Progenitor cell of endocrine pancreas (in vitro differentiated cells): ENCODE data around the gene METTL22. TPM values are rescaled to one million over a fixed set of nuclear protein-coding genes. Genes with fewer than 3 reads are reported as not detected.
A peak's percentile ranks its signal among the peaks of the same experiment; 100 is the strongest.

Experiments used
- DNase-seq: peaks from one replicate; pipeline ENCODE4 v3.0.0; 2021; ENCODE audit warnings: low spot score; ENCODE audit not compliant: unreplicated experiment
- H3K27ac Mint-ChIP-seq: 2 replicates; pipeline ENCODE4 v1.8.0; 2021; ENCODE audit warnings: mild to moderate bottlenecking, moderate library complexity, mixed read lengths
- H3K27me3 Mint-ChIP-seq: 2 replicates; pipeline ENCODE4 v1.8.0; 2021; ENCODE audit warnings: mixed read lengths
- H3K36me3 Mint-ChIP-seq: 2 replicates; pipeline ENCODE4 v1.8.0; 2022; ENCODE audit warnings: mixed read lengths; ENCODE audit not compliant: insufficient read depth
- H3K4me1 Mint-ChIP-seq: 2 replicates; pipeline ENCODE4 v1.8.0; 2021; ENCODE audit warnings: low read depth, mixed read lengths
- H3K4me3 Mint-ChIP-seq: 2 replicates; pipeline ENCODE4 v1.8.0; 2021; ENCODE audit warnings: low read depth, mild to moderate bottlenecking, moderate library complexity, mixed read lengths
- H3K9me3 Mint-ChIP-seq: 2 replicates; pipeline ENCODE4 v1.8.0; 2021; ENCODE audit warnings: low read depth, mixed read lengths
- CTCF ChIP-seq: fragments of 200-600 bp; sonication (generic); IDR thresholded peaks from one replicate; pipeline ENCODE4 v1.5.0; 2021; ENCODE audit warnings: antibody characterized with exemption, mild to moderate bottlenecking; ENCODE audit not compliant: unreplicated experiment
- total RNA-seq: library from RNA; stranded (reverse); gene quantifications from 2 replicates; pipeline ENCODE4 v1.2.1, GENCODE V29; 2021

The METTL22 gene
- total RNA-seq, 1 donor from 2014 or later, result 56.5 TPM

- peak; percentile 76 for TF ChIP-seq CTCF
- DNase-seq, result peak; percentile 60
- Mint-ChIP-seq H3K27me3 (peaks cover 16% of the 10 kb centered on the region), H3K27ac (peak overlapping the region; percentile 59), H3K4me3 (no peak overlapping the region), H3K9me3 (no peaks in the 10 kb centered on the region), H3K36me3 (no peaks in the 10 kb centered on the region), H3K4me1 (no peaks in the 10 kb centered on the region)
Observed at GRCh38 chr16:8660841-8661301, 39.4 kb downstream of the METTL22 start.

GRCh38 chr16:8661703-8662102, 40.2 kb downstream of the METTL22 start:
- Mint-ChIP-seq H3K27ac (no peak overlapping the region), H3K4me3 (no peak overlapping the region), H3K9me3 (no peaks in the 10 kb centered on the region), H3K4me1 (no peaks in the 10 kb centered on the region), H3K27me3 (peaks cover 20% of the 10 kb centered on the region), H3K36me3 (no peaks in the 10 kb centered on the region)
- no peak for DNase-seq
- TF ChIP-seq CTCF, result no peak

GRCh38 chr16:8663192-8664089, 41.9 kb downstream of the METTL22 start:
- Mint-ChIP-seq H3K4me3 (no peak overlapping the region), H3K36me3 (no peaks in the 10 kb centered on the region), H3K27ac (no peak overlapping the region), H3K4me1 (no peaks in the 10 kb centered on the region), H3K9me3 (no peaks in the 10 kb centered on the region), H3K27me3 (peaks cover 15% of the 10 kb centered on the region)
- TF ChIP-seq CTCF, result no peak
- DNase-seq, result no peak

DNA sequence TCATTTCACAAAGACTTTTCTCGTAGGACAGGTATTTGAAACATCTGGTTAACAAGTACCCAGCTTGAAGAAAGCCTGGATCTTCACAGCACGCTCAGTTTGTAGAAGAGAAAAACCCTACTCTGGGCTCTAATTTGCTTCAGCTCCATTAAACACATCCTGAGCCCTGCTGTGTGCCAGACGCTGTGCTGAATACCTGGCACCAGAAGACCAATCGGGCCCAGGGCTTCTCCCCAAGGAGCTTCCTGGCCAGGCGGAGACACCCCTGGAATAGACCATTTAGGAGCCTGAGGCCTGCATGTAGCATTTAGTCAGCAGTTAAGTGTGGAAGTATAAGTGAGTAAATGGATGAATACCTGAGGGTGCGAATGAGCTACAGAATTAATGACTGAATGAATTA, 44.0 kb downstream of the METTL22 start:
- Mint-ChIP-seq H3K4me1 (no peaks in the 10 kb centered on the region), H3K27me3 (peaks cover 17% of the 10 kb centered on the region), H3K4me3 (no peak overlapping the region), H3K27ac (no peak overlapping the region), H3K9me3 (no peaks in the 10 kb centered on the region), H3K36me3 (no peaks in the 10 kb centered on the region)
- no peak for TF ChIP-seq CTCF
- DNase-seq, result no peak

DNA sequence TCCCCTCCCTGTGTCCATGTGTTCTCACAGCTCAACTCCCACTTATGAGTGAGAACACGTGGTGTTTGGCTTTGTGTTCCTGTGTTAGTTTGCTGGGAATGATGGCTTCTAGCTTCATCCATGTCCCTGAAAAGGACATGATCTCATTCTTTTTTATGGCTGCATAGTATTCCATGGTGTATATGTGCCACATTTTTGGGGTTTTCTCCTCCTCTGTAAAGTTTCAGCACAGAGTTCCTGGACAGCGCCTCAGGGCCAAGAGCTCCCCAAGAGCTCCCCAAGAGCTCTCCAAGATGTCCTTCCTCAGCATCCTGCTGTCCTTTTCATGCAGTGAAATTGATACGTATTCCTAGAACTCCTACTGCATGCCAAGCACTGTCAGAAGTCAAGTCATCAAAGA, 46.0 kb downstream of the METTL22 start:
- no peaks in the 10 kb centered on the region for H3K36me3 Mint-ChIP-seq
- no peak overlapping the region for H3K4me3 Mint-ChIP-seq
- H3K27ac Mint-ChIP-seq, result no peak overlapping the region
- no peak for DNase-seq
- H3K4me1 Mint-ChIP-seq, result no peaks in the 10 kb centered on the region
- no peak for TF ChIP-seq CTCF
- no peaks in the 10 kb centered on the region for H3K9me3 Mint-ChIP-seq
- peaks cover 17% of the 10 kb centered on the region for H3K27me3 Mint-ChIP-seq
